Measurements from ENCODE around the gene RNF182.

Gene RNF182

GRCh38 chr6:13883966-13884365 is 40.8 kb upstream of the RNF182 start:
- Histone ChIP-seq H4K20me1 (ENCODE audit: insufficient read depth, low read length) (no peaks in the 10 kb centered on the region), H3K27me3 (ENCODE audit: low read depth, low read length) (no peaks in the 10 kb centered on the region), H3K27ac (ENCODE audit: low read length) (no peak overlapping the region), H3K9ac (ENCODE audit: low read length) (no peak overlapping the region), H3K36me3 (replicated peaks; ENCODE audit: low read depth, low read length) (no peaks in the 10 kb centered on the region), H3K9me3 (ENCODE audit: insufficient read depth, low read length) (no peaks in the 10 kb centered on the region), H3K79me2 (ENCODE audit: low read length) (no peaks in the 10 kb centered on the region), H2AFZ (ENCODE audit: low read depth, low read length) (no peak overlapping the region), H3K4me1 (ENCODE audit: low read length) (no peaks in the 10 kb centered on the region), H3K4me3 (ENCODE audit: low read length) (no peak overlapping the region), H3K4me2 (ENCODE audit: low read length) (no peak overlapping the region)
- no peak for TF ChIP-seq EZH2phosphoT487 (IDR thresholded peaks at IDR 0.05; ENCODE audit: low read depth)
- TF ChIP-seq CTCF (IDR thresholded peaks at IDR 0.05; ENCODE audit: low read depth, low read length): no peak

GRCh38 chr6:13884397-13884796 is 40.4 kb upstream of the RNF182 start:
- H4K20me1 ChIP-seq (ENCODE audit: insufficient read depth, low read length): no peaks in the 10 kb centered on the region
- no peak overlapping the region for H3K4me3 ChIP-seq (ENCODE audit: low read length)
- H3K4me1 ChIP-seq (ENCODE audit: low read length): no peaks in the 10 kb centered on the region
- TF ChIP-seq CTCF (IDR thresholded peaks at IDR 0.05; ENCODE audit: low read depth, low read length) (no peak), EZH2phosphoT487 (IDR thresholded peaks at IDR 0.05; ENCODE audit: low read depth) (no peak)
- no peaks in the 10 kb centered on the region for H3K36me3 ChIP-seq (replicated peaks; ENCODE audit: low read depth, low read length)
- no peak overlapping the region for H3K27ac ChIP-seq (ENCODE audit: low read length)
- H3K79me2 ChIP-seq (ENCODE audit: low read length): no peaks in the 10 kb centered on the region
- H3K9me3 ChIP-seq (ENCODE audit: insufficient read depth, low read length): no peaks in the 10 kb centered on the region
- H2AFZ ChIP-seq (ENCODE audit: low read depth, low read length): no peak overlapping the region
- H3K4me2 ChIP-seq (ENCODE audit: low read length): no peak overlapping the region
- no peak overlapping the region for H3K9ac ChIP-seq (ENCODE audit: low read length)
- H3K27me3 ChIP-seq (ENCODE audit: low read depth, low read length): no peaks in the 10 kb centered on the region

GRCh38 chr6:13885601-13886000 is 39.2 kb upstream of the RNF182 start:
- Histone ChIP-seq H3K9me3 (ENCODE audit: insufficient read depth, low read length) (no peaks in the 10 kb centered on the region), H3K79me2 (ENCODE audit: low read length) (no peaks in the 10 kb centered on the region), H3K4me3 (ENCODE audit: low read length) (no peak overlapping the region), H3K27me3 (ENCODE audit: low read depth, low read length) (no peaks in the 10 kb centered on the region), H3K4me2 (ENCODE audit: low read length) (no peak overlapping the region), H4K20me1 (ENCODE audit: insufficient read depth, low read length) (no peaks in the 10 kb centered on the region), H3K4me1 (ENCODE audit: low read length) (no peaks in the 10 kb centered on the region), H3K9ac (ENCODE audit: low read length) (no peak overlapping the region), H3K27ac (ENCODE audit: low read length) (no peak overlapping the region), H2AFZ (ENCODE audit: low read depth, low read length) (no peak overlapping the region), H3K36me3 (replicated peaks; ENCODE audit: low read depth, low read length) (no peaks in the 10 kb centered on the region)
- TF ChIP-seq CTCF (IDR thresholded peaks at IDR 0.05; ENCODE audit: low read depth, low read length) (no peak), EZH2phosphoT487 (IDR thresholded peaks at IDR 0.05; ENCODE audit: low read depth) (no peak)

GRCh38 chr6:13886949-13887348 is 37.8 kb upstream of the RNF182 start:
- TF ChIP-seq CTCF (IDR thresholded peaks at IDR 0.05; ENCODE audit: low read depth, low read length): no peak
- no peak for TF ChIP-seq EZH2phosphoT487 (IDR thresholded peaks at IDR 0.05; ENCODE audit: low read depth)
- no peak overlapping the region for H3K9ac ChIP-seq (ENCODE audit: low read length)
- H3K36me3 ChIP-seq (replicated peaks; ENCODE audit: low read depth, low read length): no peaks in the 10 kb centered on the region
- H3K4me3 ChIP-seq (ENCODE audit: low read length): no peak overlapping the region
- H3K9me3 ChIP-seq (ENCODE audit: insufficient read depth, low read length): no peaks in the 10 kb centered on the region
- H3K79me2 ChIP-seq (ENCODE audit: low read length): no peaks in the 10 kb centered on the region
- no peak overlapping the region for H3K4me2 ChIP-seq (ENCODE audit: low read length)
- H2AFZ ChIP-seq (ENCODE audit: low read depth, low read length): no peak overlapping the region
- H3K27me3 ChIP-seq (ENCODE audit: low read depth, low read length): no peaks in the 10 kb centered on the region
- no peaks in the 10 kb centered on the region for H3K4me1 ChIP-seq (ENCODE audit: low read length)
- no peak overlapping the region for H3K27ac ChIP-seq (ENCODE audit: low read length)
- H4K20me1 ChIP-seq (ENCODE audit: insufficient read depth, low read length): no peaks in the 10 kb centered on the region

All from OCI-LY3 (cell line).